ENCODE data around the gene ALKBH7.

The ALKBH7 gene

GRCh38 chr19:6424195-6424938, 51.8 kb downstream of the ALKBH7 start, which contains the start of gene KHSRP:
TSS of gene KHSRP (minus strand) at chr19:6424811. CDS start at chr19:6424701, 110 bp downstream.
- DNase-seq (ENCODE audit: low read depth): no peak
